ENCODE data around the gene THOP1.
A peak's percentile ranks its signal among the peaks of the same experiment; 100 is the strongest.

THOP1 gene

GRCh38 chr19:2785244-2785997 is at the start of gene THOP1:
Gene THOP1 (plus strand): TSS chr19:2785503. CDS start chr19:2785663, 160 bp downstream.
- DNase-seq, result peak; percentile 98 to 99

GRCh38 chr19:2736550-2737190 is 48.6 kb upstream of the THOP1 start:
- DNase-seq, result no peak

- DNase-seq, result peak; percentile 98 to 99
Measured at GRCh38 chr19:2739602-2740313, 45.5 kb upstream of the THOP1 start, which contains the start of gene SLC39A3. Gene SLC39A3 (minus strand): TSS chr19:2740017. CDS start chr19:2737257, 2,760 bp downstream.

GRCh38 chr19:2740314-2740656 is 45.0 kb upstream of the THOP1 start:
- DNase-seq, result no peak

- no peak for DNase-seq
Measured at GRCh38 chr19:2743099-2743498, 42.2 kb upstream of the THOP1 start.

- no peak for DNase-seq
Measured at GRCh38 chr19:2744113-2744512, 41.2 kb upstream of the THOP1 start.

GRCh38 chr19:2747349-2747748 is 38.0 kb upstream of the THOP1 start:
- DNase-seq, result no peak

GRCh38 chr19:2750808-2751437 is 34.4 kb upstream of the THOP1 start:
- no peak for DNase-seq

GRCh38 chr19:2751438-2751830 is 33.9 kb upstream of the THOP1 start:
- DNase-seq, result no peak

GRCh38 chr19:2754659-2755447 is 30.4 kb upstream of the THOP1 start:
- DNase-seq, result no peak

- DNase-seq, result no peak
Measured at GRCh38 chr19:2755448-2755705, 29.9 kb upstream of the THOP1 start.

- no peak for DNase-seq
Measured at GRCh38 chr19:2755811-2756210, 29.5 kb upstream of the THOP1 start.

GRCh38 chr19:2756477-2756876 is 28.8 kb upstream of the THOP1 start:
- DNase-seq, result no peak

GRCh38 chr19:2756921-2757881 is 28.1 kb upstream of the THOP1 start:
- no peak for DNase-seq

GRCh38 chr19:2758601-2759313 is 26.5 kb upstream of the THOP1 start:
- DNase-seq, result peak in 1 of 2 donors; percentile 19

- no peak for DNase-seq
Measured at GRCh38 chr19:2759362-2759761, 25.9 kb upstream of the THOP1 start.

- no peak for DNase-seq
Measured at GRCh38 chr19:2759965-2760364, 25.3 kb upstream of the THOP1 start.

- DNase-seq, result no peak
Measured at GRCh38 chr19:2761309-2761677, 24.0 kb upstream of the THOP1 start.

GRCh38 chr19:2761876-2762782 is 23.2 kb upstream of the THOP1 start:
- DNase-seq, result no peak
